ENCODE results near the gene ANKS1A.

- TF ChIP-seq, protein P1, sequence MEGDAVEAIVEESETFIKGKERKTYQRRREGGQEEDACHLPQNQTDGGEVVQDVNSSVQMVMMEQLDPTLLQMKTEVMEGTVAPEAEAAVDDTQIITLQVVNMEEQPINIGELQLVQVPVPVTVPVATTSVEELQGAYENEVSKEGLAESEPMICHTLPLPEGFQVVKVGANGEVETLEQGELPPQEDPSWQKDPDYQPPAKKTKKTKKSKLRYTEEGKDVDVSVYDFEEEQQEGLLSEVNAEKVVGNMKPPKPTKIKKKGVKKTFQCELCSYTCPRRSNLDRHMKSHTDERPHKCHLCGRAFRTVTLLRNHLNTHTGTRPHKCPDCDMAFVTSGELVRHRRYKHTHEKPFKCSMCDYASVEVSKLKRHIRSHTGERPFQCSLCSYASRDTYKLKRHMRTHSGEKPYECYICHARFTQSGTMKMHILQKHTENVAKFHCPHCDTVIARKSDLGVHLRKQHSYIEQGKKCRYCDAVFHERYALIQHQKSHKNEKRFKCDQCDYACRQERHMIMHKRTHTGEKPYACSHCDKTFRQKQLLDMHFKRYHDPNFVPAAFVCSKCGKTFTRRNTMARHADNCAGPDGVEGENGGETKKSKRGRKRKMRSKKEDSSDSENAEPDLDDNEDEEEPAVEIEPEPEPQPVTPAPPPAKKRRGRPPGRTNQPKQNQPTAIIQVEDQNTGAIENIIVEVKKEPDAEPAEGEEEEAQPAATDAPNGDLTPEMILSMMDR (IDR thresholded peaks at IDR 0.05; ENCODE audit: low read depth, low read length, poor library complexity, severe bottlenecking): no peak
- TF ChIP-seq EZH2phosphoT487 (IDR thresholded peaks at IDR 0.05; ENCODE audit: borderline replicate concordance, low read length): no peak
These were observed 78.4 kb downstream of the ANKS1A start for GRCh38 chr6:34967461-34967860.
